HepG2 (cell line): ENCODE results near the gene TIA1. TPM values are rescaled to one million over a fixed set of nuclear protein-coding genes. Genes with fewer than 3 reads are reported as not detected.

Experiments used
- CEBPG ChIP-seq: IDR thresholded peaks from 2 replicates; pipeline ENCODE4 v1.6.1; 2016
- ETV5 ChIP-seq: IDR thresholded peaks from 2 replicates; pipeline ENCODE4 v1.6.1; 2018; ENCODE audit warnings: missing biosample characterization, missing genetic modification reagents, inconsistent platforms, borderline replicate concordance
- HMGA1 ChIP-seq: sonication (generic); formaldehyde crosslinking; conservative IDR thresholded peaks from 2 replicates; pipeline ENCODE4 v1.4.0; 2020; ENCODE audit warnings: missing genetic modification reagents
- IRF9 ChIP-seq: sonication (generic); formaldehyde crosslinking; IDR thresholded peaks from 2 replicates; pipeline ENCODE4 v1.8.0; 2022; ENCODE audit warnings: missing genetic modification reagents, mild to moderate bottlenecking, borderline replicate concordance
- NR2F2 ChIP-seq: IDR thresholded peaks from 2 replicates; pipeline ENCODE4 v1.6.1; 2012; ENCODE audit warnings: low read depth, inconsistent platforms, borderline replicate concordance
- TGIF2 ChIP-seq: IDR thresholded peaks from 2 replicates; pipeline ENCODE4 v1.6.1; 2016; ENCODE audit warnings: control low read depth, missing compliant biosample characterization
- TP53 ChIP-seq: sonication (generic); formaldehyde crosslinking; conservative IDR thresholded peaks from 2 replicates; pipeline ENCODE4 v1.4.0; 2020; ENCODE audit warnings: missing genetic modification reagents
- YEATS4 ChIP-seq: sonication (generic); formaldehyde crosslinking; IDR thresholded peaks from 2 replicates; pipeline ENCODE4 v1.4.0; 2020; ENCODE audit warnings: missing genetic modification reagents, borderline replicate concordance
- ZNF235 ChIP-seq: sonication (generic); formaldehyde crosslinking; IDR thresholded peaks from 2 replicates; pipeline ENCODE4 v1.8.1; 2023; ENCODE audit warnings: mild to moderate bottlenecking, missing genetic modification reagents, borderline replicate concordance
- ZNF280B ChIP-seq: sonication (generic); formaldehyde crosslinking; IDR thresholded peaks from 2 replicates; pipeline ENCODE4 v1.5.0; 2020; ENCODE audit warnings: missing genetic modification reagents, mild to moderate bottlenecking, borderline replicate concordance
- ZNF33A ChIP-seq: sonication (generic); formaldehyde crosslinking; IDR thresholded peaks from 2 replicates; pipeline ENCODE4 v1.5.1; 2020; ENCODE audit warnings: missing genetic modification reagents, mild to moderate bottlenecking, moderate library complexity, borderline replicate concordance
- ZNF414 ChIP-seq: sonication (generic); formaldehyde crosslinking; IDR thresholded peaks from 2 replicates; pipeline ENCODE4 v1.5.0; 2020; ENCODE audit warnings: missing genetic modification reagents
- ZNF501 ChIP-seq: sonication (generic); formaldehyde crosslinking; IDR thresholded peaks from 2 replicates; pipeline ENCODE4 v1.5.1; 2020; ENCODE audit warnings: mild to moderate bottlenecking, moderate library complexity, missing genetic modification reagents
- ZNF556 ChIP-seq: sonication (generic); formaldehyde crosslinking; IDR thresholded peaks from 2 replicates; pipeline ENCODE4 v1.4.0; 2020; ENCODE audit warnings: mild to moderate bottlenecking, missing genetic modification reagents, borderline replicate concordance
- ZNF616 ChIP-seq: sonication (generic); formaldehyde crosslinking; IDR thresholded peaks from 2 replicates; pipeline ENCODE4 v1.5.0; 2020; ENCODE audit warnings: low read depth, mild to moderate bottlenecking, missing genetic modification reagents
- ZNF672 ChIP-seq: sonication (generic); formaldehyde crosslinking; IDR thresholded peaks from 2 replicates; pipeline ENCODE4 v1.8.1; 2022; ENCODE audit warnings: missing genetic modification reagents
- polyA plus RNA-seq, 8 experiments: library from polyadenylated mRNA; depleted of rRNA in 3 of 8; stranded (reverse) in 7 of 8; unstranded in 1 of 8; fragments of >200 nt; fragmentation: Illumina TruSeq in 4 of 8; extraction: Trizol in 4 of 8; gene quantifications; 2 replicates each; pipeline versions ENCODE4 v1.2.1 to v1.2.3, GENCODE V29; 2011 to 2016; ENCODE audit warnings: low read depth in 4 of 8, missing spikeins in 1 of 8, mixed read lengths in 1 of 8; ENCODE audit not compliant: insufficient read depth in 1 of 8
- total RNA-seq, 5 experiments: library from RNA; depleted of rRNA; stranded (reverse); fragments of >200 nt; fragmentation: Illumina TruSeq; extraction: Trizol; gene quantifications; 2 replicates each; pipeline ENCODE4 v1.2.3, GENCODE V29; 2016; ENCODE audit warnings: low read depth in 1 of 5
- TF ChIP-seq, protein P1 (sequence below): sonication (generic); formaldehyde crosslinking; conservative IDR thresholded peaks from 2 replicates; pipeline ENCODE4 v1.4.0; 2020; ENCODE audit warnings: missing genetic modification reagents
- TF ChIP-seq, protein P2 (sequence below): sonication (generic); formaldehyde crosslinking; conservative IDR thresholded peaks from 2 replicates; pipeline ENCODE4 v1.5.0; 2020; ENCODE audit warnings: missing genetic modification reagents
- TF ChIP-seq, protein P3 (sequence below): IDR thresholded peaks from 2 replicates; pipeline ENCODE4 v1.6.1; 2012; ENCODE audit warnings: inconsistent platforms
- TF ChIP-seq, protein P4 (sequence below): sonication (generic); formaldehyde crosslinking; IDR thresholded peaks from 2 replicates; pipeline ENCODE4 v1.5.1; 2020; ENCODE audit warnings: missing genetic modification reagents, mild to moderate bottlenecking, borderline replicate concordance

Gene TIA1
- total and polyA plus RNA-seq, 2 of the 13 experiments (the other 11 are each of a cell fraction or from before 2014, with no cell fraction given), result 209 to 319 TPM

DNA sequence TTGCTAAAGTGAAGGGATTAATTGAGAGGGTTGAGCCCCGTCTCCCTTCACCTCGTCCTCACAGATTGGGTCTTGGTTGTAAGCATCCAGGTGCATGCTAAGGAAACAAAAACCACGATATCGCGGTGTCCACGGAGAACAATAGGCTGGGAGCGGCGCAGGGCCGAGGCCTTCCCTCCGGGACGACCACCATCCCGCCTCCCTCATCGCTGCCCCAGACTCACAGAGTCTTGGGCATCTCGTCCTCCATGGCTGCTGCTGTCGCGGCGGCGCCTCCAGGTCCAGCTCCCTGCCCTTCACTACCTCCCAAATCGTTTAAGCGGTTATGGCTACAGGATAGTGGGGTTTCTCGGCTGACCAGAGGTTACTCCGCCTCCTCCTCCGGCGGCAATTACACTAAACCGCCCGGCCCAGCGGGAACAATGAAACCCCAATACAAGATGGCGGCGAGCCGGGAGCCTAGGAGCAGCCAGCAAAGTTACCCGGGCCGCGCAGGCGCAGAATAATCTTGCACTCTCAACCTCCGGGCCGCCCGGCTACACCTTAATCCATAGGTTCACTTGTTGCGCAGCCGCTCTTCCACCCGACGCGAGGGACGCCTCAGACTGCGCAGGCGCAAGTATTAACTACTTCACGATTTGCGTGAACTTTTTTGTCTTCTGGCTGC lies at the start of gene TIA1 (continued):
- TF ChIP-seq ZNF235 (CRISPR knock-in tag), result peak; percentile 76; the same call in 1 of the 2 replicates
- TF ChIP-seq, protein P1, sequence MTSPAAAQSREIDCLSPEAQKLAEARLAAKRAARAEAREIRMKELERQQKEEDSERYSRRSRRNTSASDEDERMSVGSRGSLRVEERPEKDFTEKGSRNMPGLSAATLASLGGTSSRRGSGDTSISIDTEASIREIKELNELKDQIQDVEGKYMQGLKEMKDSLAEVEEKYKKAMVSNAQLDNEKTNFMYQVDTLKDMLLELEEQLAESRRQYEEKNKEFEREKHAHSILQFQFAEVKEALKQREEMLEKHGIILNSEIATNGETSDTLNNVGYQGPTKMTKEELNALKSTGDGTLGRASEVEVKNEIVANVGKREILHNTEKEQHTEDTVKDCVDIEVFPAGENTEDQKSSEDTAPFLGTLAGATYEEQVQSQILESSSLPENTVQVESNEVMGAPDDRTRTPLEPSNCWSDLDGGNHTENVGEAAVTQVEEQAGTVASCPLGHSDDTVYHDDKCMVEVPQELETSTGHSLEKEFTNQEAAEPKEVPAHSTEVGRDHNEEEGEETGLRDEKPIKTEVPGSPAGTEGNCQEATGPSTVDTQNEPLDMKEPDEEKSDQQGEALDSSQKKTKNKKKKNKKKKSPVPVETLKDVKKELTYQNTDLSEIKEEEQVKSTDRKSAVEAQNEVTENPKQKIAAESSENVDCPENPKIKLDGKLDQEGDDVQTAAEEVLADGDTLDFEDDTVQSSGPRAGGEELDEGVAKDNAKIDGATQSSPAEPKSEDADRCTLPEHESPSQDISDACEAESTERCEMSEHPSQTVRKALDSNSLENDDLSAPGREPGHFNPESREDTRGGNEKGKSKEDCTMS, result no peak
- peak; percentile 97 for TF ChIP-seq YEATS4 (CRISPR knock-in tag)
- TF ChIP-seq ZNF672, result no peak
- TF ChIP-seq HMGA1 (CRISPR knock-in tag), result no peak
- peak; percentile 94 for TF ChIP-seq ZNF501 (CRISPR knock-in tag)
- TF ChIP-seq, protein P2, sequence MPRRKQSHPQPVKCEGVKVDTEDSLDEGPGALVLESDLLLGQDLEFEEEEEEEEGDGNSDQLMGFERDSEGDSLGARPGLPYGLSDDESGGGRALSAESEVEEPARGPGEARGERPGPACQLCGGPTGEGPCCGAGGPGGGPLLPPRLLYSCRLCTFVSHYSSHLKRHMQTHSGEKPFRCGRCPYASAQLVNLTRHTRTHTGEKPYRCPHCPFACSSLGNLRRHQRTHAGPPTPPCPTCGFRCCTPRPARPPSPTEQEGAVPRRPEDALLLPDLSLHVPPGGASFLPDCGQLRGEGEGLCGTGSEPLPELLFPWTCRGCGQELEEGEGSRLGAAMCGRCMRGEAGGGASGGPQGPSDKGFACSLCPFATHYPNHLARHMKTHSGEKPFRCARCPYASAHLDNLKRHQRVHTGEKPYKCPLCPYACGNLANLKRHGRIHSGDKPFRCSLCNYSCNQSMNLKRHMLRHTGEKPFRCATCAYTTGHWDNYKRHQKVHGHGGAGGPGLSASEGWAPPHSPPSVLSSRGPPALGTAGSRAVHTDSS, result no peak
- peak; percentile 37; the same call in 1 of the 2 replicates for TF ChIP-seq ETV5
- 0 out of 2 replicates have a peak, but pooled peaks have one; percentile 9 for TF ChIP-seq NR2F2
- no peak for TF ChIP-seq TP53 (CRISPR knock-in tag)
- TF ChIP-seq ZNF33A (CRISPR knock-in tag), result 0 out of 2 replicates have a peak, but pooled peaks have one; percentile 56
- no peak for TF ChIP-seq ZNF414 (CRISPR knock-in tag)
- TF ChIP-seq, protein P3, sequence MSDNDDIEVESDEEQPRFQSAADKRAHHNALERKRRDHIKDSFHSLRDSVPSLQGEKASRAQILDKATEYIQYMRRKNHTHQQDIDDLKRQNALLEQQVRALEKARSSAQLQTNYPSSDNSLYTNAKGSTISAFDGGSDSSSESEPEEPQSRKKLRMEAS, result peak; percentile 70
- TF ChIP-seq, protein P4, sequence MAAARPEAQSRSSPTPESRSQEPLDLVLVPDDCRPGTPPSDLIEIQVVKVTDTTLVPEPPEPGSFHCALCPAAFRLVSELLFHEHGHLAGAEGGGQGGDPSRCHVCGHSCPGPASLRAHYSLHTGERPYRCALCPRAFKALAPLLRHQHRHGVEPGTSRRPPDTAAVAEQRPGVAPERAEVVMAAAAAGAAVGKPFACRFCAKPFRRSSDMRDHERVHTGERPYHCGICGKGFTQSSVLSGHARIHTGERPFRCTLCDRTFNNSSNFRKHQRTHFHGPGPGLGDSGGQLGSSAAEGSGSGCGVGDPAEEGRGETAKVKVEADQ, result peak; percentile 54; the same call in 1 of the 2 replicates
- TF ChIP-seq CEBPG (CRISPR knock-in tag), result peak; percentile 26; the same call in 1 of the 2 replicates
- no peak; the same call in 1 of the 2 replicates for TF ChIP-seq ZNF556 (CRISPR knock-in tag)
- TF ChIP-seq TGIF2 (CRISPR knock-in tag), result peak; percentile 14; the same call in 1 of the 2 replicates
- TF ChIP-seq IRF9 (CRISPR knock-in tag), result peak; percentile 99
- TF ChIP-seq ZNF616 (CRISPR knock-in tag), result no peak
- TF ChIP-seq ZNF280B (CRISPR knock-in tag), result peak; percentile 98
